Body of pancreas (tissue), 4 donors: ENCODE data around the gene PALM3. TPM values are rescaled to one million over a fixed set of nuclear protein-coding genes. Genes with fewer than 3 reads are reported as not detected.
"Not testable (repeated sequence)": the region's sequence is repeated elsewhere in the genome, so short reads cannot be mapped to it uniquely, and the experiment has no call there.

ENCODE experiments used
- ATAC-seq: fragments of 150-250 bp; one replicate; pipeline ENCODE4 v1.9.1; 2016
- DNase-seq, 4 donors: peaks; one replicate each; pipeline ENCODE4 v3.0.0-alpha.2; 2019
- H3K27ac ChIP-seq, 4 donors: fragments of 200-600 bp; sonication (generic); 1 replicate in 3 of 4; 2 replicates in 1 of 4; pipeline versions ENCODE4 v1.5.1 to v1.6.1; 2016 to 2019; ENCODE audit warnings: mild to moderate bottlenecking in 1 of 4, mixed read lengths in 1 of 4, moderate library complexity in 1 of 4
- H3K27me3 ChIP-seq, 2 donors: fragments of 200-600 bp; sonication (generic); one replicate each; pipeline ENCODE4 v1.6.0; 2016; ENCODE audit warnings: mild to moderate bottlenecking in 1 of 2
- H3K36me3 ChIP-seq, 2 donors: fragments of 200-600 bp; sonication (generic); replicated peaks in 1 of 2; 2 replicates each; pipeline ENCODE4 v1.5.1; 2016; ENCODE audit warnings: low read depth in 2 of 2; ENCODE audit not compliant: insufficient read depth in 1 of 2
- H3K4me1 ChIP-seq: fragments of 200-600 bp; sonication (generic); one replicate; pipeline ENCODE4 v1.6.0; 2016
- H3K4me3 ChIP-seq, 2 donors: fragments of 200-600 bp; sonication (generic); 1 replicate in 1 of 2; 2 replicates in 1 of 2; pipeline ENCODE4 v1.5.1; 2016 to 2019
- H3K9me3 ChIP-seq, 3 donors: fragments of 200-600 bp; sonication (generic); 1 replicate in 2 of 3; 2 replicates in 1 of 3; pipeline ENCODE4 v1.5.1; 2016
- CTCF ChIP-seq, 7 experiments: fragments of 450-650 bp in 4 of 7; fragments of 200-600 bp in 3 of 7; sonication (generic) in 3 of 7; IDR thresholded peaks; one replicate each; pipeline ENCODE4 v1.5.1; 2016 to 2019; ENCODE audit warnings: antibody characterized with exemption in 7 of 7
- POLR2A ChIP-seq, 3 donors: fragments of 450-650 bp; IDR thresholded peaks; one replicate each; pipeline ENCODE4 v1.6.1; 2016; ENCODE audit warnings: antibody characterized with exemption in 3 of 3, mild to moderate bottlenecking in 2 of 3
- WGBS, 2 donors: methylation state at CpG; one replicate each; pipeline ENCODE4 v1.1.5; 2017; 5-methylcytosine and 5-hydroxymethylcytosine counted together
- intact Hi-C: fragments of 100-400 bp; cut with DNase I; formaldehyde crosslinking; loops from one replicate; pipeline ENCODE4 v1.15.1; 2023
- total RNA-seq, 2 donors: library from RNA; depleted of rRNA; stranded (reverse); fragments of >200 nt; gene quantifications; one replicate each; pipeline ENCODE4 v1.1.0, GENCODE V29; 2016

PALM3 gene
- total RNA-seq, 2 donors from 2014 or later = 17.4 to 28.3 TPM

- ATAC-seq = no peak
- no peaks in the 10 kb centered on the region for H3K9me3 ChIP-seq
- H3K36me3 ChIP-seq = peaks cover 0 to 13% of the 10 kb centered on the region in 2 donors
- intact Hi-C loops = loop anchor here (10.0 kb wide), 1 partner anchor 179 kb away; the partner anchor contains the start of gene NANOS3
- no peaks in the 10 kb centered on the region for H3K27me3 ChIP-seq
- H3K4me3 ChIP-seq = no peak overlapping the region
- H3K4me1 ChIP-seq = peaks cover 15% of the 10 kb centered on the region
- no peak for DNase-seq
- TF ChIP-seq POLR2A (IDR thresholded peaks at IDR 0.05) = no peak
- no peak for TF ChIP-seq CTCF (IDR thresholded peaks at IDR 0.05)
- H3K27ac ChIP-seq = no peak overlapping the region
- WGBS, 2 donors = 78 to 96% methylated on average over 6 of the region's 6 CpGs
These were observed 7.8 kb downstream of the PALM3 start for GRCh38 chr19:14054099-14054498.

GRCh38 chr19:14053500-14053899, 8.4 kb downstream of the PALM3 start:
- WGBS, 2 donors = 85 to 100% methylated on average over 4 to 10 of the region's 11 CpGs
- intact Hi-C loops = loop anchor here (10.0 kb wide), 1 partner anchor 179 kb away; the partner anchor contains the start of gene NANOS3
- peaks cover 0 to 13% of the 10 kb centered on the region in 2 donors for H3K36me3 ChIP-seq

GRCh38 chr19:14053032-14053431, 8.8 kb downstream of the PALM3 start:
- Histone ChIP-seq H3K27ac (no peak overlapping the region), H3K4me1 (peaks cover 5% of the 10 kb centered on the region), H3K27me3 (no peaks in the 10 kb centered on the region), H3K4me3 (no peak overlapping the region), H3K36me3 (peaks cover 0 to 13% of the 10 kb centered on the region in 2 donors), H3K9me3 (no peaks in the 10 kb centered on the region)
- TF ChIP-seq CTCF (IDR thresholded peaks at IDR 0.05) (no peak), POLR2A (IDR thresholded peaks at IDR 0.05) (no peak)
- intact Hi-C loops = loop anchor here (10.0 kb wide), 1 partner anchor 178 kb away; the partner anchor contains the start of gene NANOS3
- ATAC-seq (no peak), DNase-seq (no peak)
- WGBS, 2 donors = 91 to 92% methylated on average over 3 of the region's 3 CpGs

More at GRCh38 chr19:14053500-14053899, 8.4 kb downstream of the PALM3 start:
- TF ChIP-seq POLR2A (IDR thresholded peaks at IDR 0.05) = no peak
- no peak for TF ChIP-seq CTCF (IDR thresholded peaks at IDR 0.05)
- H3K27me3 ChIP-seq = no peaks in the 10 kb centered on the region
- no peak overlapping the region for H3K4me3 ChIP-seq
- no peak overlapping the region for H3K27ac ChIP-seq
- no peak for DNase-seq
- no peaks in the 10 kb centered on the region for H3K9me3 ChIP-seq
- no peak for ATAC-seq
- peaks cover 9% of the 10 kb centered on the region for H3K4me1 ChIP-seq

- WGBS, 2 donors = 84 to 86% methylated on average over 6 of the region's 6 CpGs
- H3K9me3 ChIP-seq = no peaks in the 10 kb centered on the region
- no peak for TF ChIP-seq POLR2A (IDR thresholded peaks at IDR 0.05)
- no peak for TF ChIP-seq CTCF (IDR thresholded peaks at IDR 0.05)
- intact Hi-C loops = loop anchor here (10.0 kb wide), 1 partner anchor 178 kb away; the partner anchor contains the start of gene NANOS3
- H3K36me3 ChIP-seq = peaks cover 0 to 13% of the 10 kb centered on the region in 2 donors
- no peaks in the 10 kb centered on the region for H3K27me3 ChIP-seq
- ATAC-seq (no peak), DNase-seq (no peak)
- no peaks in the 10 kb centered on the region for H3K4me1 ChIP-seq
- no peak overlapping the region for H3K27ac ChIP-seq
- no peak overlapping the region for H3K4me3 ChIP-seq
These were observed 9.4 kb downstream of the PALM3 start for GRCh38 chr19:14052470-14052869.

GRCh38 chr19:14051980-14052379, 9.9 kb downstream of the PALM3 start:
- Histone ChIP-seq H3K4me1 (no peaks in the 10 kb centered on the region), H3K36me3 (peaks cover 0 to 13% of the 10 kb centered on the region in 2 donors), H3K4me3 (no peak overlapping the region), H3K27me3 (no peaks in the 10 kb centered on the region), H3K9me3 (no peaks in the 10 kb centered on the region), H3K27ac (no peak overlapping the region)
- intact Hi-C loops = loop anchor here (10.0 kb wide), 1 partner anchor 177 kb away; the partner anchor contains the start of gene NANOS3
- TF ChIP-seq POLR2A (IDR thresholded peaks at IDR 0.05) (no peak), CTCF (IDR thresholded peaks at IDR 0.05) (no peak)
- no peak for DNase-seq
- WGBS, 2 donors = 75% methylated on average over 9 of the region's 9 CpGs; no CpG with 5 or more reads in 1 of the 2 donors
- no peak for ATAC-seq

GRCh38 chr19:14050961-14051360, 10.9 kb downstream of the PALM3 start:
- H3K27me3 ChIP-seq, H3K27ac ChIP-seq, H3K4me1 ChIP-seq, H3K4me3 ChIP-seq, H3K36me3 ChIP-seq, ATAC-seq, DNase-seq, H3K9me3 ChIP-seq: not testable (repeated sequence)
- intact Hi-C loops = loop anchor here (10.0 kb wide), 1 partner anchor 176 kb away; the partner anchor contains the start of gene NANOS3
- WGBS, 2 donors = 89 to 94% methylated on average over 9 to 11 of the region's 11 CpGs
